ENCODE data around the gene ANXA8. TPM values are rescaled to one million over a fixed set of nuclear protein-coding genes. Genes with fewer than 3 reads are reported as not detected.
"Not testable (repeated sequence)": the region's sequence is repeated elsewhere in the genome, so short reads cannot be mapped to it uniquely, and the experiment has no call there.

The ANXA8 gene
- total RNA-seq, 1 donor = under 0.01 TPM

DNA sequence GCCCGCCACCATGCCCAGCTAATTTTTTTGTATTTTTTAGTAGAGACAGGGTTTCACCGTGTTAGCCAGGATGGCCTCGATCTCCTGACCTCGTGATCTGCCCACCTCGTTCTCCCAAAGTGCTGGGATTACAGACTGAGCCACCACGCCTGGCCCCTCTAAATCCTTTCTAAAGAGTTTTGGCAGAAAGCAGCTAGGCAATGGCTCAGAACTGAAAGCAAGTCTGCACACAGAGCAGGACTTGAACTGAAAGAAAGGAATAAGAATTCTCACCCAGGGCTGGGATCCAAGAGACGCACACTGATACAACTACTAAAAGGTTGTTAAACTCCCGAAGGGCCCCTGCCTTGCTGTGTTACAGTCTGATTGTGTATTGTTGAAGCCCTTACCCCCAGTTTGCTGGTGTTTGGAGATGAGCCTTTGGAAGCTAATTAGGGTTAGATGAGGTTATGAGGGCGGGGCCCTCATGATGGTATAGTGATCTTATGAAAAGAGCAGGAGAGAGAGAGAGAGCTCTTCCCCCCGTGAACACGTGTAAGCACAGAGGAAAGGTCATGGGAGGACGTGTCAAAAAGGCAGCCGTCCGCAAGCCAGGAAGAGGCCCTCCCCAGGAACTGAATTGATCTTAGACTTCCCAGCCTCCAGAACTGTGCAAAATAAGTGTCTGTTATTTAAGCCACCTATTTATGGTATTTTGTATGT, 18.5 kb downstream of the ANXA8 start:
- not testable (repeated sequence) for DNase-seq (ENCODE audit: low read depth in 2 of 3, low spot score in 2 of 3)

DNA sequence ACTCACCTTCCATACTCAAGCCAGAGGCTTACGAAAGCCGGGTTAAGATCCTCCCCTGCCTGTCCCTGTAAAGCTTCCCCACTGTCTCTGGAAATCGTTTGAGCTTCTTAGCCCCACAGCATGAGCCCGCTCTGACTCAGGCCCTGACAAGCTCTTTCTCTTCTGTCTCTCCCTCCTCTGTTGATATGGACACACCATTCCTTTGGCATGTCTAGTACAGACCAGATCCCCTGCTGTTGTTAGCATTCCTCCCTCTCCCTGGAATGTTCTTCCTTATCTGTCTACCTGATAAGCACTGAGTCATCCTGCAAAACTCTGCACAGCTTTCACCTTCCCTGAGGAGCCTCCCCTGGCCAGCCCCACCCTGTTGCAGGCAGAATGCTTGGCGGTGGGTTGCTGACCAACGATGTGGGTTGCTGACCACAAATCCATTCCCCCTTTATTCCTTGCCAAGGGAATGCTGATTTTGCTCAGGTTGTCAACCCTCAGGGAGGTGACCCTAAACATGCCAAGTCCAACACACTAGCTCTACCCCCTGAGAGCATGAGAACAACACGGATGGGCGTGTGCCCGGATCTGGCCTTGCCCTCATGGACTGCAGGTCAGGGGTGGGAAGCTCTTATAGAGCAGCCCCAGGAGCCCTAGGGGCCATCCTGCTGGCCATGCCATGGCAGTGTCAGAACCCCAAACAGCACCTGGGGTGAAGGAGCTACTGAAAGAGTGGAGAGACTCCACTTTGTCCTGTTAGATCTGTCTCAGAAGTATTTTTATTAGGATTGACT, 21.1 kb downstream of the ANXA8 start:
- DNase-seq (ENCODE audit: low read depth in 2 of 3, low spot score in 2 of 3) = not testable (repeated sequence)

DNA sequence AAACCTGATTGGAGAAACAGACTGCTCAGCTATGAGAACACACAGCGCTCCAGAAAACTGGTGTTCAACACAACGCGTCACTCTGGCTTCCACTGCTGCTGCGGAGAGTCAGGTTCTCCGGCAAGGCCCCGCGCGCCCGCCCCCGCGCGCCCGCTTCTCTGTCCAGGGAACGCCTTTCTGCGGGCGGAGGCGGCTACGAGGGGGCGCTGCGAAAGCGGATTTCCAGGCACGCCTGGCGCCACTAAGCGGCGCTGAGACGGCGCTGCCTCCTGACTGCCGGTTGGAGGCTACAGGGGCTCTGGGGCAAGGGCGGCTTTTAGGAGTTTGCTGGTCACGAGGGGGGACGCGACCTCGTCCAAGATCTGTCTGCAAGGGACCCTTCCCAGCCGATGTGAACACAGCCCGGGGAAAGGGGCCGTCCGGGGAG, 22.6 kb downstream of the ANXA8 start:
- peak in 2 of 3 donors; percentile 37 to 49 for DNase-seq (ENCODE audit: low read depth in 2 of 3, low spot score in 2 of 3)

DNA sequence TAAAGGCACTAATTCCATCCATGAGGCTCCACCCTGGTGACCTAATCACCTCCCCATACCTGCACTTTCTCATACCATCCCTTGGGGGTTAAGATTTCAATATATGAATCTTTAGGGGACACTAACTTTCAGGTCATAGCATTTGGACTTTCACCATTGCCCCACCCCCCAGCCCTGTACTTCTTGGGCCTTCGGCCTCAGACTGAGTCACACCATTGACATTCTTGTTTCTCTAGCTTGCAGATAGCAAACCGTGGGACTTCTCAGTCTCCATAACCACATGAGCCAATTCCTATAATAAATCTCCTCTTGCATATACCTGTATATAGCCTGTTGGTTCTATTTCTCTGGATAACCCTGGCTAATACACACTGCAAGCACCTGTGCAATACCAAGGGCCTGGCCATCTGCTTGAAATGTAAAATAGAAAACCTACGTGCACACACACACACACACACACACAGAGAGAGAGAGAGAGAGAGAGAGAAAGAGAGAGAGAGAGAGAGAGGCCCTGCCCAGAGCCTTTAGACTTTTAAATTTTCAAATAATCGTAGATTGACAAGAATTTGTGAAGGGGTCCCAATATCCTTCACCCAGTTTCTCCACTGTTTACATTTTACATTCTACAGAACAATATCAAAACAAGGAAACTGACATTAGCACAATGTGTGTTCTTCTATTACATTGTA, 25.3 kb downstream of the ANXA8 start:
- no peak for DNase-seq (ENCODE audit: low read depth in 2 of 3, low spot score in 2 of 3)

DNA sequence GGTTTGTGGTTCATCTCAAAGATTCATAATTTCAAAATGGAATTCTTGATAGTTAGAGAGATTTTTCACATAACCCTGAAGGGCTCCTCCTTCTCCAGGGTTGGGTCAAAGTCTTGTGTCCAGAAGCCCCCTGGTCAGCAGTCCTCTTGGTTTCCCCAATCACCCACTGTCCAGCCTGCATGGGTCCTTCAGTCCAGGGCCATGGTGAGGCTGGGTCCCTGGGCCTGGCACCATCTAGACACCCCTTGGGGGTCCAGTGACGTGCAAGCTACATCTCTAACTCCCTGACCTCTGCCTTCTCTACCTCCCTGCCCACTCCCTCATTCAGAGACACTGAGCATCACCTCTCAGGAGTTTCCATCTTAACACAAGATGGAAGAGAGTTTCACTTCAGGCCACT, 26.1 kb downstream of the ANXA8 start:
- no peak for DNase-seq (ENCODE audit: low read depth in 2 of 3, low spot score in 2 of 3)

DNA sequence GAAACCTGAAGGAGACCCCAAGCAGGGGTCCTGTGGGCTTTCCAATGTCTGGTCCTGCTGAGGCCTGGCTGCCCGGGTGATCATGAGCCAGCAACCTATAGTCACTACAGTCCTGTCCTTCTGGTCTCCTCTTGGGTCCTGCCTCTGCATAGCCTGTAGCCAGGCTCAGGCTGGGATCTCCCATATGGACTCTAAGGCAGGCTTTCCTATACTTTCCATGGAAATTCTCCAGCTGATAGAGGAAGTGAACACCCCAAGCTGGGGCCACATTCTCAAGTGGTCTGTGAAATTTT, 26.4 kb downstream of the ANXA8 start:
- DNase-seq (ENCODE audit: low read depth in 2 of 3, low spot score in 2 of 3) = no peak

DNA sequence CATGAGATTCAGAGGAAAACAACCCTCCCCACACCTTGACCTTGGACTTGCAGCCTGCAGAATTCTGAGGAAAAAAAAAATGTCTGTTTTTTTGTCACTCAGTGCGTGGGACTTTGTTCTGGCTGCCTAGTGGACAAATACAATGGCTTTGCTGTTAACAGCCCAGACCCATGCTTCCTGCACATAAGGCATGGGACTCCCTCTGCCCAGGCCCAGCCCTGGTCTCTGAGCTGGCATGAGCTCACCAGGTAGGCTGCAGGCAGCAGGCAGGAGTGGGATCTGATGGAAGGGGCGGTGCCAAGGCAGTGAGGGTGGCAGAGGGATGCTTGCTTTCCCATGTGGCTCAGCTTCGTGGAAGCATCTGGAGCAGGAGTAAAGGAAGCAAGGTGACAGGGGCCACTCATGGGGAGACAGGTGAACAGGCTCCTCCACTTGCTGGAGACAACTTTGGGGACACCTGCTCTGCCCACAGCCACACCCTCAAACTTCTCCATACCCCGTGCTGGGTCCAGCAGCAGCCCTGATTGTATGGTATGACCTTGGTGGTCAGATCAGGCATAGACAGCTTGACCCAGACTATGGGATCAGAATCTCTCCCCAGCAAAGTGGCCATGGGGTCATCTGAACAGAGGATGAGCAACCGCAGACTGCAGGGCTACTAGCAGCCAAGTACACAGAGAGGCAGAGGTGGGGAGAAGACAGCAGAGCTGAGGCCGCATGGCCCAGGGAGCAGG, 27.0 kb downstream of the ANXA8 start:
- no peak for DNase-seq (ENCODE audit: low read depth in 2 of 3, low spot score in 2 of 3)

DNA sequence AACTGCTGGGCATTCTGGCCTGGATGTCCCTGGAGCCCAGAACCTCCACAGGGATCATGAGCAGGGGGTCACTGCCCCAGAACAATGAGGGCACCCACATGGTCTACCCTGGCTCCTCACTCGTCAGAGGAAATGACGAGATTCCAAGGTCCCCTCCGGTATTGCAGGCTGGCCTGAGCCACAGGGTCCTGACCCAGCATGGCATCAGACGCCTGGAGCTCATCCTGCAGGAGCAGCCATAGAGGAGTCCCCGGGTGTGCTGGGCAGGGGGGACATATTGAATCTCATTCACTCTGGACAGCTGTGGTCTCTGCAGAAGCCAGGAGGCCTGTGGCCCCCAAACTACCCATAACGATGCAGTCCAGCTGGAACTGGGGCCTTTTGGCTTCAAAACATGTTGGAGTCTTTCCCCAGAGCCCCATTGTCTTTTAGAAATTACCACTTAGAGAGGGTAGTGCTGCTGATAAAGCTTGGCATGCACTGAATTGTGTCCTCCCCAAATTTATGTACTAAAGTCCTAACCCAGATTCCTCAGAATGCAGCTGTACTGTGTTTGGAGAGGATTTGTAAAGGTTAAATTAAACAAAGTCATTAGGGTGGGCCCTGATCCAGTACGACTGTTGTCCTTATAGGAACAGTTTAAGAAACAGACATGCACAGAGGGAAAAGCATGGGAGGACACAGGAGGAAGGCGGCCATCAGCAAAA, 27.7 kb downstream of the ANXA8 start:
- DNase-seq (ENCODE audit: low read depth in 2 of 3, low spot score in 2 of 3) = no peak

DNA sequence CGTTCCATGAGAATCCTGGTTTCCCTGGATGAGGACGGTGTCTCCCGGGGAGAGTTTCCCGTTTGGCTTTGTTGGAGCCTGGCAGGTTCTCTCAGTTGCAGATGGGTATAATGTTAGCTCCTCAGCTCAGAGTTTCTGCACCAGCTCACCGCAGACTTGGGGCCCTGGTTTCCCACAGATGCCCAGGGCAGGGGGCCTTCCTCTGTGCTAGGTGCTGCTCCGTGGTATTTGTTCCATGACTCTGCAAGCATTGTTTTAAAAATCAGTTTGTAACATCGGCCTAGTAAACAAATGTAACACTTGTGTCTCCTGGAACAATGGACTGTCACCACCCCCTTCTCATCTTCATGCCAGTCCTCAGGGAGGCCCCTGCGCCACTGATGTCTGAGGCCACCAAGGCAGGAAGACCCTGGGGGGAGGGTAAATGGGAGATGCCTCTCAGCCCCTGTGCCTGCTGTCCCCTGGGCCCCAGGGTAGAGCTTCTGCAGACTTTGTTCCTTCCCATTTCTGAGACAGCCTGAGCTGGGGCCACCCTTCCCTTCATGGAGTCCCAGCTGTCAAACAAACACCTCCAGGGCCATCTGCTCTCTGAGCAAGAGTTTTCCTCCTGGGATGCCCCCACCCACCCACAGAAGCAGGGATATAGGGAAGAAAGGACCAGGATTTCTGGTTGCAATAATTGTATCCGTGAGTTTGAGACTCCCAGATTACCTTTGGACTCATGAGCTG, 28.4 kb downstream of the ANXA8 start:
- peak in 1 of 3 donors; percentile 21 for DNase-seq (ENCODE audit: low read depth in 2 of 3, low spot score in 2 of 3)

DNA sequence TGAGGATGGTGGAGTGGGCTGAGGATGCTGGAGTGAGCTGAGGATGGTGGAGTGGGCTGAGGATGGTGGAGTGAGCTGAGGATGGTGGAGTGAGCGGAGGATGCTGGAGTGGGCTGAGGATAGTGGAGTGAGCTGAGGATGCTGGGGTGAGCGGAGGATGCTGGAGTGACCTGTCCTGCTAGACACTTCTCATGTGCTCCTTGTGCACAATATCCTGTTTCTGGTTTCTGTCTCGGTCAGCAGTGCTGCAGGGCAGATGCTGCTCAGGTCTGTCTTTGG, 29.2 kb downstream of the ANXA8 start:
- DNase-seq (ENCODE audit: low read depth in 2 of 3, low spot score in 2 of 3) = no peak

DNA sequence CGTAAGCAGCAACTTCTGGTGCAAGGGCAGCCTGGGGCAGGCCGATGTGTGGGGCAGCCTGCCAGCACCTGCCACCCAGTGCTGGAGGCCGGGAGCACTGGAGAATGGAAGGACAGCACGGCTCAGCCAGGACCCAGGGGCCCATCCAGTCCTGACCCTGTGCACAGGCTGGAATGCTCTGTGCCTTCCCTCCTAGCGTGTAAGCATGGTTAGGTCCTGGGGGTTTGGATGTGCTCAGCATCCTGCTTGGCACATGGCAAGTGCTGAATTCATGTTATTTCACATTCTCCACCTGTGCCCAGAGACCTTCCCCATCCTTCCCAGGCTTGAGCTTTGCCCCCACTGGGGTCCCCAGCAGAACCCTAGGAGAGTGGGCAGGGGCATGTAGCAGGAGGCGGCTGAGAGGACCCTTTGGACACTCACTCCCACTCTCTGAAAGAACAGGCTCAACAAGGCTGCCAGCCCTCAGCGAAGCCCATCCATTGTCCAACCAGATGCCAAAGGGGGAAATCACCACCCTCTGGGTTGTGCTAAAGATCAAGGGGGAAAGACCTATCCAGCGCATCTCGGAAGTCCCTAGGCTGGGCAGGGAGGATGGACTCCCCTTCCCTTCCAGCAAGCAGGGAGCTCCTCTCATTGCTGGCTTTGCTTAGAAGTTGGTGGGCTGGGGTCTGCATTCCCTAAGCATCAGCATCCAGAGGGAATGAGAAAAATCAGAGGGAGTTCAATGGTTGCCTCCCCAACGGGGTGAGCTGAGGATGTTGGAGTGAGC, 29.7 kb downstream of the ANXA8 start:
- DNase-seq (ENCODE audit: low read depth in 2 of 3, low spot score in 2 of 3) = no peak

DNA sequence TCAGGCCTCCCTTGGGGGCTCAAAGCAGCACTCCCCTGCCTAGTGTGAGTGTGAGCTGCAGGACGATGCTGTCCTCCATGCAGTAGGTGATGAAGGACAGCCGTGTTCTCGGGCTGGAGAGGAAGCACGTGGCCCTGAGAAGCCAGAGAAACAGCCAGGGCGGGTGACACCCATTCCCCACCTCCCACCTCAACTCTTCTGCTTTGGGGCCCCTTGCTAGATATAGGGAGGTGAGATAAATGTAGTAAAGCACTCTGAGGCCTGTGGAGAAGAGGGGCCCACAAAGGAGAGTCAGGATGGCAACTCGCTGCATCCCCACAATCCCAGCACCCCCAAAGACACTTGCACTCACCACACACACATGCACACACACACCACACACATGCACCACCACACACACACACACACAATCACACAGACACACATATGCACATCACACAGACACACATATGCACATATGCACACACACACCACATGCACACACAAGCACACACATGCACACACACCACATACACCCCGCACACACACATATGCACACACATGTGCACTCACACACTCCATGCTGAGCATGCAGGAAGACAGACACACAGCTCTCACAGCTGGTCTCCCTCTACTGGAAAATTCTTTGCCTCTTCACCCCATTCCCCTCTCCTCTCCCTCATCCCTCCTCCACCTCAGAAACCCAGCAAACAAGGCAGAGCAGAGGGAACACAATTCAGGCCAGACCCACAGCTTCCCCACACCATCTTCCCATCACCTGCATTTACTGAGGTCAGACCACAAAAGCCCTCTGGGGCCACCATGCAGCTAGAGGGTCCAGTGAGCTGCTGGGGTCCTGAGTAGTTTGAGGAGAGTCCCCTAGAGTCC, 30.5 kb downstream of the ANXA8 start:
- DNase-seq (ENCODE audit: low read depth in 2 of 3, low spot score in 2 of 3) = no peak

DNA sequence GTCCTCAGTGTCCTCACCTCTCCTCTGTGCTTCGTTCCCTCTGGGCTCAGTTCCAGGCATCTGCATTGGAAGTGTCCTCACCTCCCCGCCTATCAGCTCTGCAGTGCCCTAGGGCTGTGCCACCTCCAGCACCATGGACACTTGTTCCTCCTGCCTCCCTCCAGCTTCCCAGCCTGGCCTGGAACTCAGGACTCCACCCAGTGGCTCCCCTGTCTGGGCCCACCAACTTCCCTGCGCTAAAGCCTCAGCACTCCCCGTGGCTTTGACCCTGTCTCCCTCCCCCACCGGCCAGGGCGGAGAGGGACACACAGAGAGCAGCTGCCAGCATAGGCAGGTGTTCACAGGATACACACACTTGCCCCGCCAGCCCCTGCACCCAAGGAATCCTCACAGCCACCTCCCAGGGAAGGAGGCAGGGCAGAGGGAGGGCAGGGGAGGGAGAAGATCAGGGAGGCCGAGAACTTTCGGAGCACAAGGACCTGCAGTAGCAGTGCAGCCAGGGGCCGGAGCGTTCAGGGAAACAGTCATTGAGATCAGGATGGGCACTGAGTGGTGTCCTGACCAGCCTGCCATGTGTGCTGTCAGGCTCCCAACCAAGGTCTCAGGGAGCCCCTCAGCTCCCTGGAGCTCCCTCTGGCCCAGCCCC, 31.3 kb downstream of the ANXA8 start:
- DNase-seq (ENCODE audit: low read depth in 2 of 3, low spot score in 2 of 3) = no peak

DNA sequence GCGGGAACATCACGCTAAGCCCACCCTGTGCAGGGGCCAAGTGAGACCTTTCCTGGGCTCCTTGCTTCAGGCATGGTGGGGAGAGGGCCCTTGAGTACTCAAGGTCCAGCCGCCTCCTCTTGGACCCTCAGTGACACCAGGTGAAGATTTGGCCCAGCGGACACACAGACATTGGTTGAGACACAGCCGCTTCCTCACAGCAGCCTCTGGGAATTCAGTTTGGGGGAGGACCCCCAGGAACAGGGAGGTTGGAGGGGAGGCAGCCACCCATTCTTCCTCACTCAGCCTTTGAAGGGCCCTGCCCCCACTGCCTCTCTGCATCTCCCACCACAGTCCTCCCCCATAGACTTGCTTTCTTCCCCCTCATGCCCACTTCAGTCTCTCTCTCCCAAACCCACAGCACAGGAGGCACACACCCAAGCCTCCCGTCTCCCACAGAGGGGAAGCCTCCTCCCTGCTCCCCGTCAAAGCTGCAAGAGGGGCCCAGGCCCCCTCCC, 31.9 kb downstream of the ANXA8 start:
- no peak for DNase-seq (ENCODE audit: low read depth in 2 of 3, low spot score in 2 of 3)

DNA sequence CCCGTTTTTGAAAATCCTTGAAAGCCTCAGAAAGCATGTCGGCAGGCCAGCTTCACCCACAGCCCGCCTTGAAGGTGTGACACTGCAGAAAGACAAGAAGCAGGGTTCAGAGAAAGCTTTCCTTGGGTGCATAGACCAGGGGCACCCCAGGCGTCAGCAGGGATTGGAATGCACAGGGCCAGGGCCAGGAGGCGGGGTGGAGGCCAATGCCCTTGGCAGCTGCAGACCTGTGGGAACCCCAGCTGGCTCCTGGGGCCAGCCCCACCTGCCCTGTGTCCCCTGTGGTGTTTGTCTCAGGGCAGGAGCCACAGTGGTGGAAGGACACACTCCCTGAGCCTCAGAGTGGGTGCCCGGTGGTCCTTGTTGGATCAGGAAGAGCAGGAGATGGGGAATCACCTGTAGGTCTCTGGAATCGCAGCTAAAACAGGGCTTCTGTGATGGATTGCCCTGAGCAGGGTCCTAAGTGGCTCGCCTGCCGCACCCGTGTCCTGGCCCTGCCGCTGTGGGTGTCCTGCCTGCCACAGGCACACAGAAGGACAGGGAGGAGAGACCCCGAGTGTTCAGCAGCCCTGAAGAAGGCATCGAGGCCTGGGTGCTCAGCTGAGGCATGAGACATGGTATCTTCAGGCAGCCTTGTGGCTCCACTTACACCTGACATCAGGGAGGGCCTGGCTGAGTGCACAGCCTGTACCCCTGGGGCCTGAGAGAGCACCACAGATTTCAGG, 32.5 kb downstream of the ANXA8 start:
- no peak for DNase-seq (ENCODE audit: low read depth in 2 of 3, low spot score in 2 of 3)

DNA sequence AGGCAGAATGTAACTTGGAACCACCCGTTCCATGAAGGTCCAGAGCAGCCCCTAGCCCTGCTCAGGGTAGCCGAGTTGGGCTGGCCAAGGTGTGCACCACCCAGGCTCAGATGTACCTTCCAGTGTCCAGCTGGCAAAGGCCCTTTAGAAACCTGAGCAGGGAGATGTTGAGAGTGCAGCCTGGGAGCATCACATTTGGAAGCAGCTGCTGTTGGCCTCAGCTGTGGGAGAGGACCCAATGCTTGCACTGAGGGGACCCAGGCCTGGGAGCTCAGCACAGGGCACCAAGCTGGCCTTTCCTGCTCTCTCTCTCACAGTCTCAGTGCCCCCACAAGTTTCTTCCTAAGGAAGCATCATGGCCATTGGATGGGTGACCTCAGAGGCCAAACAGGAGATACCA, 33.5 kb downstream of the ANXA8 start:
- DNase-seq (ENCODE audit: low read depth in 2 of 3, low spot score in 2 of 3) = no peak

DNA sequence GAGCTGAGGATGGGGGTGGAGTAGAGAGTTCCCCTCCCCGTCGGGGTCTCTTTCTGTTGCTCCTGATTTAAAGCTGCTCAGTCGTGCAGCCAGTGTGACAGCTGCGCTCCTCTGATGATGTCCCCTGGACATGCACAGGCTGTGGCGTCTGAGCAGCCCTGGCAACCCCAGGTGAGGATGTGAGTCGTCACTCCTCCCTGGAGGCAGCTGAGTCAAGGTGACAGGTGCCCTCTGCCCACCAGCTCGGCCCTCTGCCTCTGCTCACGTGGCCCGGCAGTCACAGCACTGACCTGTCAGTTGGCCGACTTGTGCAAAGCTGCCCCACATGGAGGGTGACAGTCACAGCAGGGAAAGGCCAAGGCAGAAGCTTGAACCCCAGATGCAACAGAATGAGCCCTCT, 33.9 kb downstream of the ANXA8 start:
- no peak for DNase-seq (ENCODE audit: low read depth in 2 of 3, low spot score in 2 of 3)

All from hematopoietic multipotent progenitor cell (in vitro differentiated cells).